H9 (cell line): ENCODE data around the gene SNW1. TPM values are rescaled to one million over a fixed set of nuclear protein-coding genes. Genes with fewer than 3 reads are reported as not detected.

Experiments
- DNase-seq: peaks from one replicate; pipeline ENCODE4 v3.0.0-alpha.2; 2017
- H2AFZ ChIP-seq: one replicate; pipeline ENCODE4 v1.6.1; 2013; ENCODE audit warnings: mild to moderate bottlenecking, low read length, control low read depth, moderate library complexity
- H2AK5ac ChIP-seq: 2 replicates; pipeline ENCODE4 v1.6.1; 2013; ENCODE audit warnings: low read length, control low read depth, mixed read lengths; ENCODE audit not compliant: insufficient read length
- H2BK120ac ChIP-seq: one replicate; pipeline ENCODE4 v1.6.1; 2013; ENCODE audit warnings: low read depth, mild to moderate bottlenecking, low read length, control low read depth, inconsistent platforms; ENCODE audit not compliant: poor library complexity, severe bottlenecking
- H2BK12ac ChIP-seq: 2 replicates; pipeline ENCODE4 v1.6.1; 2013; ENCODE audit warnings: low read length, control low read depth, mixed read lengths, low read depth; ENCODE audit not compliant: insufficient read length
- H2BK15ac ChIP-seq: 2 replicates; pipeline ENCODE4 v1.6.1; 2013; ENCODE audit warnings: low read depth, low read length, control low read depth
- H2BK20ac ChIP-seq: one replicate; pipeline ENCODE4 v1.6.1; 2013; ENCODE audit warnings: low read depth, mild to moderate bottlenecking, low read length, control low read depth, inconsistent platforms; ENCODE audit not compliant: poor library complexity, severe bottlenecking
- H2BK5ac ChIP-seq: 2 replicates; pipeline ENCODE4 v1.6.1; 2013; ENCODE audit warnings: low read length, control low read depth, mixed read lengths; ENCODE audit not compliant: insufficient read length
- H3K14ac ChIP-seq: 2 replicates; pipeline ENCODE4 v1.6.1; 2013; ENCODE audit warnings: low read length, control low read depth; ENCODE audit not compliant: insufficient read depth
- H3K18ac ChIP-seq: 2 replicates; pipeline ENCODE4 v1.6.1; 2013; ENCODE audit warnings: low read depth, mild to moderate bottlenecking, mixed read lengths, low read length, control low read depth; ENCODE audit not compliant: insufficient read length
- H3K23ac ChIP-seq: 2 replicates; pipeline ENCODE4 v1.6.1; 2013; ENCODE audit warnings: low read length, control low read depth, mixed read lengths, low read depth; ENCODE audit not compliant: insufficient read length
- H3K23me2 ChIP-seq: 2 replicates; pipeline ENCODE4 v1.6.1; 2013; ENCODE audit warnings: low read depth, mild to moderate bottlenecking, mixed read lengths, low read length, control low read depth; ENCODE audit not compliant: insufficient read length, poor library complexity, severe bottlenecking
- H3K27ac ChIP-seq: 2 replicates; pipeline ENCODE4 v1.5.1; 2013; ENCODE audit warnings: low read length, control low read depth, mixed read lengths, low read depth; ENCODE audit not compliant: insufficient read length
- H3K27me3 ChIP-seq: 2 replicates; pipeline ENCODE4 v1.6.1; 2013; ENCODE audit warnings: low read length, control low read depth, inconsistent platforms; ENCODE audit not compliant: insufficient read depth
- H3K4ac ChIP-seq: 2 replicates; pipeline ENCODE4 v1.6.1; 2013; ENCODE audit warnings: low read depth, mild to moderate bottlenecking, control low read depth, inconsistent platforms, low read length, moderate library complexity
- H3K4me1 ChIP-seq: 2 replicates; pipeline ENCODE4 v1.6.1; 2013; ENCODE audit warnings: low read length, control low read depth, inconsistent platforms; ENCODE audit not compliant: insufficient read depth
- H3K4me2 ChIP-seq: 2 replicates; pipeline ENCODE4 v1.6.1; 2013; ENCODE audit warnings: low read length, control low read depth, mixed read lengths; ENCODE audit not compliant: insufficient read length, insufficient read depth
- H3K56ac ChIP-seq: 2 replicates; pipeline ENCODE4 v1.6.1; 2013; ENCODE audit warnings: low read depth, mild to moderate bottlenecking, mixed read lengths, low read length, control low read depth; ENCODE audit not compliant: insufficient read length
- H3K79me1 ChIP-seq: 2 replicates; pipeline ENCODE4 v1.6.1; 2013; ENCODE audit warnings: low read depth, mild to moderate bottlenecking, moderate library complexity, low read length, control low read depth, inconsistent platforms; ENCODE audit not compliant: insufficient read depth, poor library complexity, severe bottlenecking
- H3K79me2 ChIP-seq: 2 replicates; pipeline ENCODE4 v1.6.1; 2013; ENCODE audit warnings: low read length, control low read depth, inconsistent platforms; ENCODE audit not compliant: insufficient read depth
- H3K9ac ChIP-seq: 2 replicates; pipeline ENCODE4 v1.6.1; 2013; ENCODE audit warnings: low read length, control low read depth, mixed read lengths; ENCODE audit not compliant: insufficient read length; ENCODE audit errors: extremely low read depth
- H3K9me3 ChIP-seq: one replicate; pipeline ENCODE4 v1.6.1; 2013; ENCODE audit warnings: low read depth, low read length, inconsistent platforms; ENCODE audit not compliant: control insufficient read depth
- H3T11ph ChIP-seq: one replicate; pipeline ENCODE4 v1.6.1; 2013; ENCODE audit warnings: mild to moderate bottlenecking, low read length, control low read depth, inconsistent platforms
- H4K20me1 ChIP-seq: one replicate; pipeline ENCODE4 v1.6.1; 2013; ENCODE audit not compliant: control insufficient read depth, insufficient read length, insufficient read depth
- H4K5ac ChIP-seq: 2 replicates; pipeline ENCODE4 v1.6.1; 2013; ENCODE audit warnings: low read depth, mild to moderate bottlenecking, mixed read lengths, low read length, control low read depth; ENCODE audit not compliant: insufficient read length
- H4K8ac ChIP-seq: replicated peaks from 2 replicates; pipeline ENCODE4 v1.6.1; 2013; ENCODE audit warnings: low read length, control low read depth, mixed read lengths, low read depth; ENCODE audit not compliant: insufficient read length
- H4K91ac ChIP-seq: 2 replicates; pipeline ENCODE4 v1.6.1; 2013; ENCODE audit warnings: low read depth, mild to moderate bottlenecking, moderate library complexity, mixed read lengths, low read length, control low read depth; ENCODE audit not compliant: insufficient read length
- H3K27ac Mint-ChIP-seq, 3 experiments: 2 replicates in 2 of 3; 3 replicates in 1 of 3; pipeline ENCODE4 v1.8.0; 2020 to 2021; ENCODE audit warnings: mixed read lengths in 3 of 3, mild to moderate bottlenecking in 1 of 3, moderate library complexity in 1 of 3
- H3K27me3 Mint-ChIP-seq: 2 replicates; pipeline ENCODE4 v1.8.0; 2021; ENCODE audit warnings: low read depth, mild to moderate bottlenecking, moderate library complexity, mixed read lengths
- H3K36me3 Mint-ChIP-seq, 3 experiments: 2 replicates in 2 of 3; 3 replicates in 1 of 3; pipeline ENCODE4 v1.8.0; 2020 to 2021; ENCODE audit warnings: low read depth in 3 of 3, mixed read lengths in 3 of 3; ENCODE audit not compliant: insufficient read depth in 1 of 3
- H3K4me1 Mint-ChIP-seq, 2 experiments: 2 replicates each; pipeline ENCODE4 v1.8.0; 2020; ENCODE audit warnings: mixed read lengths in 2 of 2
- H3K4me3 Mint-ChIP-seq, 2 experiments: 2 replicates in 1 of 2; 3 replicates in 1 of 2; pipeline ENCODE4 v1.8.0; 2020 to 2021; ENCODE audit warnings: mild to moderate bottlenecking in 2 of 2, mixed read lengths in 2 of 2, moderate library complexity in 1 of 2
- H3K9me3 Mint-ChIP-seq, 2 experiments: 2 replicates in 1 of 2; 3 replicates in 1 of 2; pipeline ENCODE4 v1.8.0; 2020; ENCODE audit warnings: mild to moderate bottlenecking in 2 of 2, mixed read lengths in 2 of 2, moderate library complexity in 1 of 2
- WGBS: extraction: QIAGEN DNeasy Blood & Tissue Kit; methylation state at CpG from one replicate; pipeline ENCODE4 v1.1.7; 2013; ENCODE audit warnings: missing lambda C conversion rate, low lambda C conversion rate, mixed read lengths; ENCODE audit not compliant: insufficient read length; ENCODE audit errors: extremely low coverage; 5-methylcytosine and 5-hydroxymethylcytosine counted together
- total RNA-seq: library from RNA; stranded (reverse); gene quantifications from 2 replicates; pipeline ENCODE4 v1.2.1, GENCODE V29; 2021
- TF ChIP-seq, protein P1 (sequence below): fragments of 200-600 bp; sonication (generic); conservative IDR thresholded peaks from 3 replicates; pipeline ENCODE4 v1.8.0; 2021; ENCODE audit warnings: antibody characterized with exemption, mild to moderate bottlenecking

Gene SNW1
- total RNA-seq, 1 experiment from 2014 or later: 103 TPM

GRCh38 chr14:77763316-77763715 is 2.4 kb upstream of the SNW1 start:
- Mint-ChIP-seq H3K27me3 (no peaks in the 10 kb centered on the region; the same call in 1 of the 2 replicates), H3K36me3 (peaks cover under 1 to 9% (median 6%) of the 10 kb centered on the region in 3 experiments; a peak in 5 of 7 replicates), H3K4me1 (peaks cover 29 to 35% of the 10 kb centered on the region in 2 experiments), H3K4me3 (peak overlapping the region in 1 of 2 experiments; percentile 14; a peak in 1 of 5 replicates), H3K27ac (peak overlapping the region; percentile 45 to 86 (median 82); a peak in 5 of 7 replicates), H3K9me3 (no peaks in the 10 kb centered on the region)
- Histone ChIP-seq H2BK12ac (no peak overlapping the region), H3K27ac (peak overlapping the region; percentile 46), H2BK120ac (no peak overlapping the region), H4K5ac (no peak overlapping the region), H3K4me2 (peak overlapping the region; percentile 12), H3K18ac (no peak overlapping the region), H3K14ac (no peak overlapping the region), H4K20me1 (no peaks in the 10 kb centered on the region), H3K4ac (no peak overlapping the region), H2BK5ac (no peak overlapping the region), H2AFZ (no peak overlapping the region), H4K8ac (no peak overlapping the region), H2BK20ac (peak overlapping the region; percentile 49), H2BK15ac (no peak overlapping the region), H3K56ac (no peak overlapping the region), H4K91ac (no peak overlapping the region), H3K23ac (peak overlapping the region; percentile 31), H3K9ac (no peak overlapping the region), H3K23me2 (peaks cover 7% of the 10 kb centered on the region), H3K79me2 (peaks cover 4% of the 10 kb centered on the region; the same call in 1 of the 2 replicates), H3T11ph (no peak overlapping the region), H3K9me3 (no peaks in the 10 kb centered on the region), H3K4me1 (no peaks in the 10 kb centered on the region), H3K27me3 (0 out of 2 replicates have a peak, but pooled peaks cover 2% of the 10 kb centered on the region), H3K79me1 (peaks cover 6% of the 10 kb centered on the region), H2AK5ac (no peak overlapping the region)
- no CpG with 5 or more reads among the region's 1 CpG for WGBS
- no peak for DNase-seq
- TF ChIP-seq, protein P1, sequence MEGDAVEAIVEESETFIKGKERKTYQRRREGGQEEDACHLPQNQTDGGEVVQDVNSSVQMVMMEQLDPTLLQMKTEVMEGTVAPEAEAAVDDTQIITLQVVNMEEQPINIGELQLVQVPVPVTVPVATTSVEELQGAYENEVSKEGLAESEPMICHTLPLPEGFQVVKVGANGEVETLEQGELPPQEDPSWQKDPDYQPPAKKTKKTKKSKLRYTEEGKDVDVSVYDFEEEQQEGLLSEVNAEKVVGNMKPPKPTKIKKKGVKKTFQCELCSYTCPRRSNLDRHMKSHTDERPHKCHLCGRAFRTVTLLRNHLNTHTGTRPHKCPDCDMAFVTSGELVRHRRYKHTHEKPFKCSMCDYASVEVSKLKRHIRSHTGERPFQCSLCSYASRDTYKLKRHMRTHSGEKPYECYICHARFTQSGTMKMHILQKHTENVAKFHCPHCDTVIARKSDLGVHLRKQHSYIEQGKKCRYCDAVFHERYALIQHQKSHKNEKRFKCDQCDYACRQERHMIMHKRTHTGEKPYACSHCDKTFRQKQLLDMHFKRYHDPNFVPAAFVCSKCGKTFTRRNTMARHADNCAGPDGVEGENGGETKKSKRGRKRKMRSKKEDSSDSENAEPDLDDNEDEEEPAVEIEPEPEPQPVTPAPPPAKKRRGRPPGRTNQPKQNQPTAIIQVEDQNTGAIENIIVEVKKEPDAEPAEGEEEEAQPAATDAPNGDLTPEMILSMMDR: no peak
